ENCODE data around the gene STK38.
"Not testable (repeated sequence)": the region's sequence is repeated elsewhere in the genome, so short reads cannot be mapped to it uniquely, and the experiment has no call there.

Gene STK38

DNA sequence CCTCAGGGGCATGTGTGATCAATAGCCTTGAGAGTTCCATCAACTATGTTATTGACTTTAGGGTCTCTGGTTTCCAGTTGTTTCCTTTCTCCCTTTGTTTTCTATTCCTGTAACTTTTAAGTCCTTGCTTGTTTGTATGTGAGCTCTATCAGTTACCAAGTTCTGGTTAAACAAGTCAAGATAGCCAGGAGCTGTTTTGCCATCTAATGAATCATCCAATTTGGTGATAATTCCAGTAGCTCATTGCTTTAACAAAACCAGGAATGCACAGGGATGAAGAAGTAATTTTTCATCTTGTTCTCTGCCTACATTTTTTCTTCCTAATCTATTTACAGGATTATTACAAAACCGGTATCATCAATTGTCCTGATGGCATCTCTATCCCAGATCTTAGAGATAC is 68.0 kb downstream of the STK38 start:
- no peak for DNase-seq

DNA sequence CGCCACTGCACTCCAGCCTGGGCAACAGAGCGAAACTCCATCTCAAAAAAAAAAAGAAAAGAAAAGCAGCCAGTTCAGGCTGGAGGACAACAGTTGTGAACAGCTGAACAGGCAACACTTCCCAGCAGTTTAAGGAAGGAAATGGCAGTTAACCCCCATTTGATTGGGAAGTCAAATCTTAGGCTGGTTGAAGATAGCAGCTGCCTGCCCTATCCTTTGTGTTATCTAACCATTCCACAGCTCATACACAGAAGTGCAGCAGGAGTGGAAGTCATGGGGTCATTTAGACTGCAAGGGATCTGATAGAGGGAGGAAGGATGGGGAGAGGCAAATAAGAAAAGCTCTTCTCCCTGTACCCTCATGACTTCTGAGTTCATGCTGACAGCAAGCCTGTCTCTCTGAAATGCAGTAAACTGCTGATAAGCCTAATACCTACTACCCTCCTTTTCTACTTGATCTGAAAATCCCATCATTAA is 69.2 kb downstream of the STK38 start:
- DNase-seq: no peak

DNA sequence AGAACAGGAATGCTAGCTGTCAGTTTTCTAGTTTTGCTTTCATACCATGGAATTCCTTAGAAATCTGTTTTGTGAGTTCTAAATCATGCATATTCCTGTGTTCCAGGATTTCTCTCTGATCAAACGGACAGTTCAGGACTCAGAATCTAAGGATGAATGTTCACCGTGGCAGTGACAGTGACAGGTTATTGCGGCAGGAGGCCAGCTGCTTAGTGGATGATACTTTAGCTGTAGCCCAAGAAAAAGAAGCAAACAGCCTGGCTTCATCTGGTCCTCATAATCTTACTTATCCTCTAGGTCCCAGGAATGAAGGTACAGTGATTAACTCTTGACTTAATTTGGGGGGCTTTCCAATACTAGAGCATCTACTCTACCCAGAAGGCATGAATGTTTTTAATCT is 77.3 kb downstream of the STK38 start:
- no peak for DNase-seq

DNA sequence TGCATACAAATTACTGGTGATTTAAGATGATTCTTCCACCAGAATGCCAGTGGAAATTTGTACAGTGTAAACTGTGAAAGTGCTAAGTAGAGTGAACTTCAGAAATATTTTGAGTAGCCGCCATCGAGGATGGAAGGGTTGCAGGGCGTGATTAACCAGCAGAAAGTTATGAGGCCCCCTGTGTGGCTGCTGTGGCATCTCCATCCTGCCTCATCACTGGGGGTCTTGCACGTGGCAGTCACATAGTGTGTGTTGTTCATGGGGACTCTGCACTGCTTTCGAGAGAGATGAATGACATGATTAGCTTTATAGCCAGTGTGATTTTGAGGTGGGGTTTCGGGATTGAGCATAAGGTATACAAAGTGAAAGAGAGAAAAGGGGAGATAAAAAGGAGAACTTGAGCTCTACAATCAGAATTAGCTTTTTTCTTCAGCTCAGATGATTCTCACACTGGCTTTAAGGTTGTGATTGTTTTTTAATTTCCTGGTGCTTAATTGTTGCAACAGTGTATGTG is 78.1 kb downstream of the STK38 start:
- no peak for DNase-seq

DNA sequence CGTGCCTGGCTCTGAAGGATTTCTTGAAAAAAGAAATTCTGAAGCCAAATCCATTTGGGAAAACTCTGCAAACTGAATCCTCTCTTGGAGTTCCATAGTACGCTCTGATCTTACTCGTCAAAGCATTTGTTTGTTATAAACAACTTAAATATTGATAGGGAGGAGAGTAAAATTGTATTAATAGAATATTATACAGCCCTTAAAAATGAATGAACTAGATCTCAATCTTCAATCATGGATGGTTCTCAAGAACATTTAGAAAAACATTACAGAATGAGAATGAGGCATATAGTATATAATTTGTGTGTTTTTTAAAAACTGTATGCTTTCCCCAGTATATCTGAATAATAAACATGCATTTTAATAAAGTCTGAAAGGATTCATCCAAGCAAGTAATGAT is 79.7 kb downstream of the STK38 start:
- DNase-seq: no peak

DNA sequence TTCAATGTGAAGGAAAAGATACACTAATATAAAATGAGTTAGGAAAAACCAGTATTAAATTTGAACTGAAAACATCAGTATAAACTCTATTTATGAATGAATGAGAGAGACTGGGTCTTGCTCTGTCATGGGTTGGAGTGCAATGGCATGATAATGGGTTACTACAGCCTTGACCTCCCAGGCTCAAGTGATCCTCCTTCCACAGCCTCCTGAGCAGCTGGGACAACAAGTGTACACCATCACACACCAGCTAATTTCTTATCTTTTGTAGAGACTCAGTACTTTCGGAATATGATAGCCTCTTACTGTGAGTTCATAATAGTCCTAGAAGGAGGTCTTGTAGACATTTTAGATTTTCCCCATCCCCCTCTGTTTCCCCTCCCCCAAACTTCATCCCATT is 83.0 kb downstream of the STK38 start:
- no peak for DNase-seq

DNA sequence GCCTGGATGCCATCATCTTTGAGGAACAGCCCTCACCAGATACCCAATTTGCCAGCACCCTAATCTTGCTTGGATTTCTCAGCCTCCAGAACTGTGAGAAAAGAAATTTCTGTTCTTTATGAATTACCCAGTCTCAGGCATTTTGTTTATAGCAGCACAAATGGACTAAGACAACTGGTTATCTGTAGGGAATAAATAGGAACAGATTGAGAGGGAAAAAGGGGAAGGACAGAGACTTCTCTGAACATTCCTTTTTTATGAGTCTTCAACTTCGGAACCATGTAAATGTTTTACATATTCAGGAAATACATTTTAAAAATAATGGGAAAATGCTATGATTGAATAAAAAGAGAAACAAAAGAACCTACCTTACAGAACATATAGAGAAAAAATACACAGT is 83.6 kb downstream of the STK38 start:
- DNase-seq: no peak

DNA sequence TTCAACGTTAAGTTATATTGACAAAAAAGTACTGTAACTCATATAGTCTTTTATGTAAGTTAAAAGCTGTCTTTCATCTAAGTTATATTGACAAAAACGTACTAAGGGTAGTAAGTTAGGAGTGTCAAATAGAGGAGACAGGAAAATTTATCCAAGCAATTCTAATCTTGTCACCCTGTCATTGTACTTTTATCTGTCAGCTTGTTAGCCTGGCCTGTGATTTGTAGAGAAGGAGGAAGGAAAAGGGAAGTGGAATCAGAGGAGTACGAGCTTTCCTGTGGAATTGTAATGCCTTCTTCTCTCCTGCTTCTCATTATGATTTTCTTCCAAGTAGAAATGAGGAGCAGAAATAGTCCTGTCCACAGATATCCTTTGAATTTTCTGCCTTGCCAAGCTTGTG is 85.6 kb downstream of the STK38 start:
- no peak for DNase-seq

DNA sequence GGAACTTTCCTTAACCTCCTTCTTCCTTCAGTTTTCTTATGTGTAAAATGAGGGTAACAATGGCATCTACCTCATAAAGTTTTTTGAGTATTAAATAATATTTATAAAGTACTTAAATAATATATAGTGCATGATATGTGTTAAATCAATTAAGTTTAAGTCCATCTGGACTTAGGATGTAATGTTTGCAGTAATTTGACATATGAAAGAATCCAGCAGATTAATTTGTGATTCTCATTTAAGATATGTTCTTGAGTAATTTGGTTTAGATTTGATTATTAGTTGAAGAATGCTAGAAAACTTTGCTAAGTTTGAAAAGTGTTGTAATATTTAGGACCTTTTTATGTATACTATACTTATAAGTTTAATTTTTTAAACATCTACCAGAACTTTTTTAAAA is 86.4 kb downstream of the STK38 start:
- DNase-seq: no peak

DNA sequence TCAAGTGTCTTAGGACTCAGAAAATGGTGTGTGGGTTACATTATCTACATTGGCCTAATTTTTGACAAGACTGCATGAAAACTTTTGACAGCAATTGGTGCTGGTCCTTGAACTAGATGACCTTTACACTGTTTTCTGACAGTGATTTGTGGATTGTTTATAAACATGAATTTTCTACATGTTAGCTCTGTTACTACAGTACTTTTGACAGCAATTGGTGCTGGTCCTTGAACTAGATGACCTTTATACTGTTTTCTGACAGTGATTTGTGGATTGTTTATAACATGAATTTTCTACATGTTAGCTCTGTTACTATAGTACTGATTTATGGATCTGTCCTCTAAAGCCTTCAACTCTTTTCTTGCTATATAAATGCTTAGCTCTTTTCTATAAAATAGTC is 87.8 kb downstream of the STK38 start:
- DNase-seq: no peak

DNA sequence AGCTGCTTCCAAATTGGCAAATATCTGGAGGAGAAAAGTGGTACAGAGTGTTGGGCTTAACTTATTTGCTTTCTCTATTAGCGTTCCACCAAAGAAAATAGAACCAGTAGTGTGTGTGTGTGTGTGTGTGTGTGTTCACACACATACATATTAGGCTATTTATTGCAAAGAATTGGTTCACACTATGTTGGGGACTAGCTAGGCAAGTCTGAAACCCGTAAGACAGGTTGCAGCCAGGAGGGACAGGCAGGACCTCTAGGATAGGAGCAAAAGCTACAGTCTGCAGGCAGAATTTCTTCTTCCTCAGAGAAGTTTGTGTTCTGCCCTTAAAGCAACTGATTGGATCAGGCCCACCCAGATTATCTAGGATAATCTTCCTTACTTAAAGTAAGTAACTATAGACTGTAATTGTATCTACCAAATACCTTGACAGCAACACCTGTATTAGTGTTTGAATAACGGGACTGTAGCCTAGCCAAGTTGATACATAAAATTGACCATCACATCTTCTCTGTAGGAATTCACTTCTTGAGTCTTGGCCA is 91.7 kb downstream of the STK38 start:
- DNase-seq: no peak

DNA sequence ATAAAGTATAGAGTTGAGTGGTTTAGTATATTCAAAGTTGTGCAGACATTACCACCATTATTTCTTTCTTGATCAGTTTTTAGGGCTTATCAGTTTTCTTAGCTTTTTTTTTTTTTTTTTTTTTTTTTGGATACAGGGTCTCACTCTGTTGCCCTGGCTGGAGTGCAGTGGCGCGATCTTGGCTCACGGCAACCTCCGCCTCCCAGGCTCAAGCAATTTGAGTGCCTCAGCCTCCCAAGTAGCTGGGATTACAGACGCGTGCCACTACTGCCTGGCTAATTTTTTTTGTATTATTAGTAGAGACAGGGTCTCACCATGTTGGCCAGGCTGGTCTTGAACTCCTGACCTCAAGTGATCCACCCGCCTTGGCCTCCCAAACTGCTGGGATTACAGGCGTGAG is 94.4 kb downstream of the STK38 start:
- DNase-seq: not testable (repeated sequence)

DNA sequence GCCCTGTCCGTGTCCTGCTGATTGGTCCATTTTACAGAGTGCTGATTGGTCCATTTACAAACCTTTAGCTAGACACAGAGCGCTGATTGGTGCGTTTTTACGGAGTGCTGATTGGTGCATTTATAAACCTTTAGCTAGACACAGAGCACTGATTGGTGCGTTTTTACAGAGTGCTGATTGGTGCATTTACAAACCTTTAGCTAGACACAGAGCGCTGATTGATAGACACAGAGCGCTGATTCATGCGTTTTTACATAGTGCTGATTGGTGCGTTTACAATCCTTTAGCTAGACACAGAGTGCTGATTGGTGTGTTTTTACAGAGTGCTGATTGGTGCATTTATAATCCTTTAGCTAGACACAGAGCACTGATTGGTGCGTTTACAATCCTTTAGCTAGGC is 98.1 kb downstream of the STK38 start:
- not testable (repeated sequence) for DNase-seq

DNA sequence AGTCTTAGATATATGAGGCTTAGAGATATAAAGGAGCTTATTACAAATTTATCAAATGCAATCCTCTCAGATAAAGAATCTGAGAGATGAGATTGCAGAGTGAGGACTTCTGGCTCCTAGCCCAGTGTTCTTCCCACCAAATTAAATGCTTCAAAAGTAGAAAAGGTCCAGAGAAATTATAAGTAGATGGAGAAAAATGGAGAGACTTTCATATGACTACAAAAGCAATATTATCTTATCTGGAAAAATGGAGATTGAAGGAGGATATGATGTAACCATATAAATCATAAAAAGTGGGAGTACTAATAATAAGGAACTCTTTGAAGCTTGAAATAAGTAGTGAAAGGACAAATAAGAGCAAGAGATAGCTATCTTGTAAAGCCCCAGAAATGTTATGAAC is 101.7 kb downstream of the STK38 start:
- no peak for DNase-seq

DNA sequence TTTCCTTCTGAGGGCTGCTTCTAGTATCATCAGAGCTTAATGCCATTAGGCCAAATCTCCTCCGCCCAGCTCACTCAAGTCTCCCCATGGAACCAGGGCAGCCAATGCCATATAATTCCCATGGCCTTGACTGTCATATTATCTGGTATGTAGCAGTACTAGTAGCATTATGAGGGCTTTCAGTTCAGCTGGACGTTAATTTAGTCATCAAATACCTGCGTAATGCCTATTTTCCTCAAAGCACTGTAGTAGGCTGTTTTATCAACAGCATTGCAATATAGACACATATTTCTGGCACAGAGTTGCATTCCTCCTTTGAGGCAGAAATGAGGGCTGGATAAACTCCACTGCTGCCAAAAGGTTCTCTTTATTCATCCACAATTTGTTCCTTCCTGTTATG is 102.8 kb downstream of the STK38 start:
- no peak for DNase-seq
